WERI-Rb-1 (cell line): Measurements from ENCODE around the gene SORL1.

Experiments used
- DNase-seq: peaks from one replicate; pipeline ENCODE4 v3.0.0-alpha.2; 2020
- H3K27ac ChIP-seq: fragments of 250-450 bp; sonication (Bioruptor Pico); 2 replicates; pipeline ENCODE4 v1.5.1; 2020; ENCODE audit warnings: mild to moderate bottlenecking, moderate library complexity
- H3K27me3 ChIP-seq: fragments of 250-450 bp; sonication (Bioruptor Pico); 2 replicates; pipeline ENCODE4 v1.5.1; 2021; ENCODE audit warnings: mild to moderate bottlenecking, low read depth, moderate library complexity; ENCODE audit not compliant: insufficient read depth, severe bottlenecking
- H3K36me3 ChIP-seq: fragments of 250-450 bp; sonication (Bioruptor Pico); 2 replicates; pipeline ENCODE4 v1.5.1; 2020; ENCODE audit warnings: mild to moderate bottlenecking, moderate library complexity
- H3K4me3 ChIP-seq: 2 replicates; pipeline ENCODE4 v1.5.1; 2011; ENCODE audit warnings: low read depth, mild to moderate bottlenecking, control low read depth, low read length
- H3K9me3 ChIP-seq: fragments of 250-450 bp; sonication (Bioruptor Pico); 2 replicates; pipeline ENCODE4 v1.5.1; 2021; ENCODE audit warnings: mild to moderate bottlenecking, moderate library complexity; ENCODE audit not compliant: severe bottlenecking
- CTCF ChIP-seq: IDR thresholded peaks from 2 replicates; pipeline ENCODE4 v1.5.1; 2011; ENCODE audit warnings: low read depth, mild to moderate bottlenecking, control low read depth, inconsistent platforms, low read length

The SORL1 gene

GRCh38 chr11:121435132-121435531 lies 17.0 kb upstream of the SORL1 start:
- Histone ChIP-seq H3K36me3 (no peaks in the 10 kb centered on the region), H3K27me3 (no peaks in the 10 kb centered on the region), H3K27ac (no peak overlapping the region), H3K4me3 (no peak overlapping the region), H3K9me3 (no peaks in the 10 kb centered on the region)
- no peak for DNase-seq
- TF ChIP-seq CTCF: no peak

GRCh38 chr11:121435551-121436511 lies 16.3 kb upstream of the SORL1 start:
- no peaks in the 10 kb centered on the region for H3K36me3 ChIP-seq
- H3K27me3 ChIP-seq: no peaks in the 10 kb centered on the region
- TF ChIP-seq CTCF: no peak
- no peaks in the 10 kb centered on the region for H3K9me3 ChIP-seq
- H3K4me3 ChIP-seq: no peak overlapping the region
- peak; percentile 32 for DNase-seq
- no peak overlapping the region for H3K27ac ChIP-seq

GRCh38 chr11:121437018-121437685 lies 15.0 kb upstream of the SORL1 start:
- H3K9me3 ChIP-seq: no peaks in the 10 kb centered on the region
- no peaks in the 10 kb centered on the region for H3K27me3 ChIP-seq
- H3K27ac ChIP-seq: no peak overlapping the region
- TF ChIP-seq CTCF: no peak
- H3K36me3 ChIP-seq: no peaks in the 10 kb centered on the region
- no peak overlapping the region for H3K4me3 ChIP-seq
- no peak for DNase-seq

- H3K4me3 ChIP-seq: no peak overlapping the region
- H3K27me3 ChIP-seq: no peaks in the 10 kb centered on the region
- TF ChIP-seq CTCF: no peak
- H3K9me3 ChIP-seq: no peaks in the 10 kb centered on the region
- H3K27ac ChIP-seq: no peak overlapping the region
- DNase-seq: no peak
- H3K36me3 ChIP-seq: no peaks in the 10 kb centered on the region
These were observed 14.4 kb upstream of the SORL1 start for GRCh38 chr11:121437686-121438078.

GRCh38 chr11:121439337-121439736 lies 12.8 kb upstream of the SORL1 start:
- Histone ChIP-seq H3K36me3 (no peaks in the 10 kb centered on the region), H3K4me3 (no peak overlapping the region), H3K9me3 (no peaks in the 10 kb centered on the region), H3K27me3 (no peaks in the 10 kb centered on the region), H3K27ac (no peak overlapping the region)
- DNase-seq: no peak
- TF ChIP-seq CTCF: no peak
